Vagina (tissue), 2 donors: ENCODE results near the gene MEF2C.

Experiments
- CTCF ChIP-seq, 3 experiments: fragments of 450-650 bp in 2 of 3; fragments of 200-600 bp in 1 of 3; sonication (generic) in 1 of 3; IDR thresholded peaks; one replicate each; pipeline ENCODE4 v1.5.1; 2017 to 2019; ENCODE audit warnings: antibody characterized with exemption in 3 of 3, mild to moderate bottlenecking in 2 of 3, moderate library complexity in 2 of 3
- POLR2AphosphoS5 ChIP-seq, 2 donors: sonication (generic); formaldehyde crosslinking; IDR thresholded peaks; one replicate each; pipeline ENCODE4 v1.9.0; 2017; ENCODE audit warnings: antibody characterized with exemption in 2 of 2, mild to moderate bottlenecking in 2 of 2, low read depth in 1 of 2; ENCODE audit not compliant: insufficient read depth in 1 of 2

GRCh38 chr5:88677943-88678769, 204.8 kb downstream of the MEF2C start:
- no peak for TF ChIP-seq CTCF (IDR thresholded peaks at IDR 0.05)
- TF ChIP-seq POLR2AphosphoS5 (IDR thresholded peaks at IDR 0.05; ENCODE audit: insufficient read depth in 1 of 2, low read depth in 1 of 2) = no peak
